H1 (cell line): ENCODE data around the gene ZNF512B. TPM values are rescaled to one million over a fixed set of nuclear protein-coding genes. Genes with fewer than 3 reads are reported as not detected.

Experiments used
- CTCF ChIA-PET: fragments of 300-600 bp; sonication (Branson Sonifier 250); formaldehyde crosslinking; loops from one replicate; lab custom pipeline; 2021; ENCODE audit not compliant: partially characterized antibody; lab: Charles Lee
- POLR2A ChIA-PET: fragments of 300-600 bp; sonication (Branson Sonifier 250); formaldehyde crosslinking; loops from one replicate; lab custom pipeline; 2021; ENCODE audit warnings: inconsistent platforms; ENCODE audit not compliant: partially characterized antibody; lab: Charles Lee
- DNase-seq, 2 experiments: peaks; one replicate each; pipeline versions ENCODE4 v3.0.0 to v3.0.0-alpha.2; 2010 to 2022; ENCODE audit warnings: low spot score in 2 of 2, low read depth in 1 of 2, mixed read lengths in 1 of 2
- FAIRE-seq: peaks from 2 replicates; lab custom pipeline; 2011; peaks lifted over from hg19 to GRCh38; lab: Jason Lieb, UNC
- H2AFZ ChIP-seq: 2 replicates; pipeline ENCODE4 v1.8.1; 2012; ENCODE audit warnings: low read length, inconsistent platforms
- H2AK5ac ChIP-seq: 2 replicates; pipeline ENCODE4 v1.6.1; 2013; ENCODE audit warnings: low read depth, low read length
- H2BK120ac ChIP-seq: replicated peaks from 2 replicates; pipeline ENCODE3; 2013; ENCODE audit warnings: low read depth, low read length, inconsistent platforms
- H2BK12ac ChIP-seq: 2 replicates; pipeline ENCODE4 v1.6.1; 2013; ENCODE audit warnings: low read depth, low read length
- H2BK15ac ChIP-seq: 2 replicates; pipeline ENCODE4 v1.6.1; 2013; ENCODE audit warnings: low read length
- H2BK20ac ChIP-seq: 2 replicates; pipeline ENCODE4 v1.6.1; 2013; ENCODE audit warnings: low read length
- H2BK5ac ChIP-seq: 2 replicates; pipeline ENCODE4 v1.6.1; 2013; ENCODE audit warnings: low read depth, low read length
- H3K14ac ChIP-seq: 2 replicates; pipeline ENCODE4 v1.6.1; 2013; ENCODE audit warnings: inconsistent platforms; ENCODE audit not compliant: insufficient read length
- H3K18ac ChIP-seq: 2 replicates; pipeline ENCODE4 v1.6.1; 2013; ENCODE audit warnings: low read length; ENCODE audit errors: extremely low read depth
- H3K23ac ChIP-seq: 2 replicates; pipeline ENCODE4 v1.6.1; 2013; ENCODE audit warnings: inconsistent platforms; ENCODE audit not compliant: insufficient read length
- H3K23me2 ChIP-seq: 2 replicates; pipeline ENCODE4 v1.6.1; 2013; ENCODE audit warnings: low read depth, low read length
- H3K27ac ChIP-seq: 2 replicates; pipeline ENCODE4 v1.6.1; 2011; ENCODE audit warnings: low read depth, low read length, inconsistent platforms
- H3K27me3 ChIP-seq, 4 experiments: replicated peaks in 1 of 4; 1 replicate in 1 of 4; 2 replicates in 3 of 4; pipeline versions ENCODE4 v1.6.1 to v1.8.1; 2011 to 2013; ENCODE audit warnings: low read length in 3 of 4, mild to moderate bottlenecking in 3 of 4, inconsistent platforms in 2 of 4, mixed read lengths in 2 of 4, moderate library complexity in 1 of 4; ENCODE audit not compliant: control insufficient read depth in 3 of 4, insufficient read depth in 3 of 4; ENCODE audit errors: extremely low read depth in 1 of 4
- H3K36me3 ChIP-seq, 4 experiments: 2 replicates each; pipeline versions ENCODE4 v1.6.1 to v1.8.1; 2011 to 2013; ENCODE audit warnings: mild to moderate bottlenecking in 4 of 4, low read length in 3 of 4, moderate library complexity in 2 of 4, control low read depth in 1 of 4, inconsistent platforms in 1 of 4; ENCODE audit not compliant: insufficient read depth in 4 of 4, control insufficient read depth in 2 of 4
- H3K4ac ChIP-seq: replicated peaks from 2 replicates; pipeline ENCODE3; 2013; ENCODE audit warnings: low read length, low read depth, mixed read lengths, inconsistent platforms; ENCODE audit not compliant: insufficient read length
- H3K4me1 ChIP-seq, 4 experiments: replicated peaks in 1 of 4; 1 replicate in 1 of 4; 2 replicates in 3 of 4; pipeline versions ENCODE4 v1.6.1 to v1.8.1; 2011 to 2013; ENCODE audit warnings: low read length in 3 of 4, inconsistent platforms in 2 of 4, mixed read lengths in 1 of 4; ENCODE audit not compliant: insufficient read depth in 4 of 4, control insufficient read depth in 3 of 4
- H3K4me2 ChIP-seq, 2 experiments: 2 replicates each; pipeline versions ENCODE4 v1.6.1 to v1.8.1; 2011 to 2013; ENCODE audit warnings: low read depth in 2 of 2, low read length in 2 of 2, control low read depth in 1 of 2, inconsistent platforms in 1 of 2, mild to moderate bottlenecking in 1 of 2; ENCODE audit not compliant: insufficient read depth in 1 of 2
- H3K4me3 ChIP-seq, 4 experiments: fragments of 200-600, 300-600 bp in 1 of 4; sonication (generic), shearing (Covaris generic), sonication (Bioruptor Twin) in 1 of 4; 2 replicates each; pipeline versions ENCODE4 v1.5.1 to v1.8.1; 2011 to 2016; ENCODE audit warnings: low read length in 4 of 4, low read depth in 3 of 4, control low read depth in 2 of 4, inconsistent platforms in 2 of 4, mild to moderate bottlenecking in 2 of 4, mixed read lengths in 1 of 4, moderate library complexity in 1 of 4; ENCODE audit not compliant: insufficient read depth in 2 of 4; ENCODE audit errors: extremely low read depth in 1 of 4
- H3K56ac ChIP-seq: replicated peaks from 2 replicates; pipeline ENCODE3; 2013; ENCODE audit warnings: low read depth, mild to moderate bottlenecking, mixed read lengths, low read length, inconsistent platforms; ENCODE audit not compliant: insufficient read length
- H3K79me1 ChIP-seq: 2 replicates; pipeline ENCODE4 v1.6.1; 2013; ENCODE audit warnings: low read depth, low read length, control low read depth
- H3K79me2 ChIP-seq, 2 experiments: 2 replicates each; pipeline versions ENCODE4 v1.6.1 to v1.8.1; 2012 to 2013; ENCODE audit warnings: low read length in 2 of 2, mild to moderate bottlenecking in 2 of 2, inconsistent platforms in 1 of 2; ENCODE audit not compliant: insufficient read depth in 2 of 2, control insufficient read depth in 1 of 2
- H3K9ac ChIP-seq, 4 experiments: replicated peaks in 1 of 4; 1 replicate in 1 of 4; 2 replicates in 3 of 4; pipeline versions ENCODE4 v1.6.1 to v1.8.1; 2011 to 2013; ENCODE audit warnings: low read depth in 3 of 4, low read length in 3 of 4, control low read depth in 2 of 4, mild to moderate bottlenecking in 2 of 4, moderate library complexity in 2 of 4, inconsistent platforms in 1 of 4; ENCODE audit errors: extremely low read depth in 1 of 4
- H3K9me3 ChIP-seq, 2 experiments: 2 replicates each; pipeline versions ENCODE4 v1.6.1 to v1.8.1; 2012 to 2013; ENCODE audit warnings: mild to moderate bottlenecking in 2 of 2, moderate library complexity in 2 of 2, control low read depth in 1 of 2, inconsistent platforms in 1 of 2, low read depth in 1 of 2, low read length in 1 of 2, mixed read lengths in 1 of 2; ENCODE audit not compliant: insufficient read depth in 2 of 2
- H4K20me1 ChIP-seq, 2 experiments: replicated peaks in 1 of 2; 2 replicates each; pipeline versions ENCODE3 to v1.8.1; 2011 to 2013; ENCODE audit warnings: inconsistent platforms in 2 of 2, low read length in 2 of 2, mild to moderate bottlenecking in 1 of 2; ENCODE audit not compliant: insufficient read depth in 2 of 2, control insufficient read depth in 1 of 2
- H4K5ac ChIP-seq: 2 replicates; pipeline ENCODE4 v1.6.1; 2013; ENCODE audit warnings: low read length, low read depth, mixed read lengths, inconsistent platforms; ENCODE audit not compliant: insufficient read length
- H4K8ac ChIP-seq: 2 replicates; pipeline ENCODE4 v1.8.0; 2013; ENCODE audit warnings: mild to moderate bottlenecking, moderate library complexity, low read length, inconsistent platforms; ENCODE audit not compliant: insufficient read depth; ENCODE audit errors: extremely low read depth
- H4K91ac ChIP-seq: replicated peaks from 2 replicates; pipeline ENCODE3; 2013; ENCODE audit warnings: low read length, mixed read lengths, inconsistent platforms; ENCODE audit not compliant: insufficient read length
- MAFK ChIP-seq: IDR thresholded peaks from 2 replicates; pipeline ENCODE4 v1.6.1; 2012; ENCODE audit warnings: low read depth, mild to moderate bottlenecking, improper control_type of control experiment, low read length
- TAF1 ChIP-seq: IDR thresholded peaks from 2 replicates; pipeline ENCODE4 v1.6.1; 2011; ENCODE audit warnings: mild to moderate bottlenecking, low read depth, low read length
- WGBS, 2 experiments: shearing (Covaris generic) in 1 of 2; methylation state at CpG; one replicate each; pipeline versions ENCODE4 v1.1.6 to v1.1.7; 2013 to 2015; ENCODE audit warnings: low lambda C conversion rate in 2 of 2, mixed read lengths in 2 of 2, inconsistent platforms in 1 of 2, low coverage in 1 of 2, missing lambda C conversion rate in 1 of 2; ENCODE audit not compliant: insufficient replicate concordance in 2 of 2, insufficient coverage in 1 of 2, insufficient read length in 1 of 2; ENCODE audit errors: extremely low coverage in 1 of 2, missing lambda C conversion rate in 1 of 2; 5-methylcytosine and 5-hydroxymethylcytosine counted together
- polyA plus RNA-seq, 7 experiments: library from polyadenylated mRNA; depleted of rRNA in 3 of 7; stranded (reverse) in 5 of 7; unstranded in 2 of 7; fragments of >200 nt in 5 of 7; fragments of 200-250 nt in 2 of 7; gene quantifications; 1 replicate in 5 of 7; 2 replicates in 1 of 7; 4 replicates in 1 of 7; pipeline versions ENCODE4 v1.2.1 to v1.2.3, GENCODE V29; 2011 to 2013; ENCODE audit warnings: missing spikeins in 2 of 7, mixed read lengths in 2 of 7
- total RNA-seq: library from RNA; stranded (reverse); fragmentation: NEBNext Ultra II Directional; extraction: Animal tissue kit (Norgen Biotek cat#: 25700); gene quantifications from 2 replicates; pipeline ENCODE4 v1.2.1, GENCODE V29; 2021

ZNF512B gene
- total and polyA plus RNA-seq, 2 of the 8 experiments (the other 6 are each of a cell fraction or from before 2014, with no cell fraction given) = 7.3 to 26.6 TPM

- Histone ChIP-seq H4K8ac (no peak overlapping the region; the same call in 1 of the 2 replicates), H3K79me2 (peaks cover 17 to 60% of the 10 kb centered on the region in 2 experiments; a peak in 3 of 4 replicates), H3K4me1 (peaks cover 0 to 25% (median 20%) of the 10 kb centered on the region in 4 experiments; a peak in 6 of 7 replicates), H3K9me3 (no peaks in the 10 kb centered on the region), H3K4ac (no peak overlapping the region), H2BK20ac (no peak overlapping the region), H3K56ac (no peak overlapping the region), H2BK120ac (no peak overlapping the region), H4K91ac (no peak overlapping the region), H2BK5ac (peak overlapping the region; percentile 16; the same call in 1 of the 2 replicates), H2BK15ac (no peak overlapping the region), H3K4me3 (no peak overlapping the region), H2AFZ (no peak overlapping the region), H3K27me3 (no peaks in the 10 kb centered on the region), H3K79me1 (peaks cover 34% of the 10 kb centered on the region), H4K5ac (no peak overlapping the region), H3K23ac (no peak overlapping the region), H2AK5ac (peak overlapping the region; percentile 65; the same call in 1 of the 2 replicates), H3K14ac (no peak overlapping the region), H4K20me1 (peaks cover 20 to 34% of the 10 kb centered on the region in 2 experiments), H3K4me2 (peak overlapping the region in 1 of 2 experiments; percentile 11; a peak in 1 of 4 replicates), H2BK12ac (peak overlapping the region; percentile 39; the same call in 1 of the 2 replicates), H3K9ac (no peak overlapping the region), H3K36me3 (peaks cover 0 to 2% (median 0%) of the 10 kb centered on the region in 4 experiments; a peak in 1 of 8 replicates), H3K23me2 (peaks cover 8% of the 10 kb centered on the region; the same call in 1 of the 2 replicates), H3K18ac (no peak overlapping the region), H3K27ac (no peak overlapping the region)
- 88% methylated on average over 13 of the region's 13 CpGs; no CpG with 5 or more reads in 1 of the 2 experiments for WGBS, 2 experiments
- DNase-seq (no peak), FAIRE-seq (no peak)
- POLR2A ChIA-PET = interaction anchor here (1.0 to 4.0 kb wide), 6 partner anchors 11 to 89 kb away, joined by 3 to 68 read pairs (median 10); partner anchors contain the start of gene TPD52L2
- CTCF ChIA-PET = interaction anchor here (0.6 to 2.9 kb wide), 5 partner anchors 20 to 178 kb away, joined by 3 to 14 read pairs (median 7); no protein-coding TSS in a partner anchor
- TF ChIP-seq MAFK = no peak
- TF ChIP-seq TAF1 = no peak
Measured at GRCh38 chr20:63953764-63954429, 15.8 kb downstream of the ZNF512B start.
